Stomach smooth muscle (tissue), 2 donors: ENCODE data around the gene PLCG1.

Experiments used
- H3K27ac ChIP-seq: one replicate; pipeline ENCODE4 v1.7.0; 2013; ENCODE audit warnings: mild to moderate bottlenecking, low read length, inconsistent platforms
- H3K27me3 ChIP-seq, 2 donors: one replicate each; pipeline ENCODE4 v1.7.0; 2013; ENCODE audit warnings: low read length in 2 of 2; ENCODE audit not compliant: insufficient read depth in 2 of 2, control insufficient read depth in 1 of 2
- H3K36me3 ChIP-seq, 2 donors: one replicate each; pipeline ENCODE4 v1.7.0; 2013; ENCODE audit warnings: low read length in 2 of 2; ENCODE audit not compliant: control insufficient read depth in 2 of 2, insufficient read depth in 2 of 2
- H3K4me1 ChIP-seq: one replicate; pipeline ENCODE4 v1.7.0; 2013; ENCODE audit warnings: low read length; ENCODE audit not compliant: control insufficient read depth, insufficient read depth
- H3K4me3 ChIP-seq, 2 donors: one replicate each; pipeline ENCODE4 v1.7.0; 2013; ENCODE audit warnings: low read length in 2 of 2
- H3K9ac ChIP-seq, 2 donors: one replicate each; pipeline ENCODE4 v1.7.0; 2013; ENCODE audit warnings: low read length in 2 of 2, mild to moderate bottlenecking in 1 of 2
- H3K9me3 ChIP-seq, 2 donors: one replicate each; pipeline ENCODE4 v1.7.0; 2013; ENCODE audit warnings: low read length in 2 of 2; ENCODE audit not compliant: control insufficient read depth in 2 of 2
- donor health status: healthy.
- donor health status: Pancreatic carcinoma.

The PLCG1 gene

GRCh38 chr20:41175727-41176330 is 38.5 kb downstream of the PLCG1 start:
- no peak overlapping the region for H3K9ac ChIP-seq
- H3K36me3 ChIP-seq = peaks cover 9 to 26% of the 10 kb centered on the region in 2 donors
- H3K9me3 ChIP-seq = no peaks in the 10 kb centered on the region
- no peaks in the 10 kb centered on the region for H3K27me3 ChIP-seq
- H3K4me1 ChIP-seq = peaks cover 64% of the 10 kb centered on the region
- H3K27ac ChIP-seq = peak overlapping the region; percentile 79
- H3K4me3 ChIP-seq = no peak overlapping the region

- Histone ChIP-seq H3K36me3 (peaks cover 8 to 22% of the 10 kb centered on the region in 2 donors), H3K9ac (peak overlapping the region in 1 of 2 donors; percentile 36), H3K27ac (peak overlapping the region; percentile 79)
Observed at GRCh38 chr20:41176711-41177552, 39.6 kb downstream of the PLCG1 start.

GRCh38 chr20:41177636-41178035 is 40.3 kb downstream of the PLCG1 start:
- peak overlapping the region in 1 of 2 donors; percentile 8 for H3K4me3 ChIP-seq
- peak overlapping the region; percentile 34 to 37 for H3K9ac ChIP-seq
- no peaks in the 10 kb centered on the region for H3K27me3 ChIP-seq
- H3K4me1 ChIP-seq = peaks cover 61% of the 10 kb centered on the region
- peak overlapping the region; percentile 79 for H3K27ac ChIP-seq
- peaks cover 13 to 20% of the 10 kb centered on the region in 2 donors for H3K36me3 ChIP-seq
- no peaks in the 10 kb centered on the region for H3K9me3 ChIP-seq

More at GRCh38 chr20:41176711-41177552, 39.6 kb downstream of the PLCG1 start:
- peak overlapping the region in 1 of 2 donors; percentile 3 for H3K4me3 ChIP-seq
- H3K9me3 ChIP-seq = no peaks in the 10 kb centered on the region
- peaks cover 64% of the 10 kb centered on the region for H3K4me1 ChIP-seq
- H3K27me3 ChIP-seq = no peaks in the 10 kb centered on the region

GRCh38 chr20:41178495-41178894 is 41.2 kb downstream of the PLCG1 start:
- peak overlapping the region; percentile 79 for H3K27ac ChIP-seq
- peaks cover 13 to 21% of the 10 kb centered on the region in 2 donors for H3K36me3 ChIP-seq
- H3K9ac ChIP-seq = no peak overlapping the region
- peaks cover 54% of the 10 kb centered on the region for H3K4me1 ChIP-seq
- no peaks in the 10 kb centered on the region for H3K9me3 ChIP-seq
- H3K27me3 ChIP-seq = no peaks in the 10 kb centered on the region
- no peak overlapping the region for H3K4me3 ChIP-seq

GRCh38 chr20:41178904-41179432 is 41.6 kb downstream of the PLCG1 start:
- H3K9ac ChIP-seq = no peak overlapping the region
- no peaks in the 10 kb centered on the region for H3K27me3 ChIP-seq
- peaks cover 8 to 20% of the 10 kb centered on the region in 2 donors for H3K36me3 ChIP-seq
- peaks cover 50% of the 10 kb centered on the region for H3K4me1 ChIP-seq
- no peaks in the 10 kb centered on the region for H3K9me3 ChIP-seq
- H3K27ac ChIP-seq = peak overlapping the region; percentile 79
- H3K4me3 ChIP-seq = no peak overlapping the region

GRCh38 chr20:41179961-41180360 is 42.6 kb downstream of the PLCG1 start:
- H3K27ac ChIP-seq = no peak overlapping the region
- no peaks in the 10 kb centered on the region for H3K9me3 ChIP-seq
- peaks cover 5 to 26% of the 10 kb centered on the region in 2 donors for H3K36me3 ChIP-seq
- H3K9ac ChIP-seq = no peak overlapping the region
- no peak overlapping the region for H3K4me3 ChIP-seq
- H3K4me1 ChIP-seq = peaks cover 40% of the 10 kb centered on the region
- no peaks in the 10 kb centered on the region for H3K27me3 ChIP-seq

GRCh38 chr20:41180599-41181333 is 43.4 kb downstream of the PLCG1 start:
- peaks cover 5 to 23% of the 10 kb centered on the region in 2 donors for H3K36me3 ChIP-seq
- H3K27me3 ChIP-seq = no peaks in the 10 kb centered on the region
- H3K9me3 ChIP-seq = no peaks in the 10 kb centered on the region
- H3K27ac ChIP-seq = peak overlapping the region; percentile 24
- no peak overlapping the region for H3K9ac ChIP-seq
- H3K4me1 ChIP-seq = peaks cover 32% of the 10 kb centered on the region
- H3K4me3 ChIP-seq = no peak overlapping the region

- Histone ChIP-seq H3K9ac (no peak overlapping the region), H3K27me3 (no peaks in the 10 kb centered on the region), H3K4me1 (peaks cover 25% of the 10 kb centered on the region), H3K4me3 (no peak overlapping the region), H3K36me3 (peaks cover 5 to 22% of the 10 kb centered on the region in 2 donors), H3K27ac (no peak overlapping the region), H3K9me3 (no peaks in the 10 kb centered on the region)
Observed at GRCh38 chr20:41181567-41181966, 44.2 kb downstream of the PLCG1 start.

- Histone ChIP-seq H3K4me3 (no peak overlapping the region), H3K9me3 (no peaks in the 10 kb centered on the region), H3K36me3 (peaks cover 5 to 22% of the 10 kb centered on the region in 2 donors), H3K27ac (no peak overlapping the region), H3K4me1 (peaks cover 15% of the 10 kb centered on the region), H3K9ac (no peak overlapping the region), H3K27me3 (no peaks in the 10 kb centered on the region)
Observed at GRCh38 chr20:41182296-41183212, 45.2 kb downstream of the PLCG1 start.
